HEK293 (cell line): ENCODE results near the gene ARHGAP8.

Experiments used
- SETDB1 ChIP-seq: IDR thresholded peaks from one replicate; pipeline ENCODE4 v1.6.1; 2017; ENCODE audit warnings: mild to moderate bottlenecking, low read length, moderate library complexity, mixed read lengths; ENCODE audit not compliant: insufficient read length
- TCF7L2 ChIP-seq: IDR thresholded peaks from 2 replicates; pipeline ENCODE4 v1.6.1; 2011; ENCODE audit warnings: low read depth, mild to moderate bottlenecking, inconsistent platforms, low read length, moderate library complexity, borderline replicate concordance
- ZFP41 ChIP-seq: fragments of 450-650 bp; formaldehyde crosslinking; IDR thresholded peaks from 2 replicates; pipeline ENCODE4 v1.5.1; 2016; ENCODE audit warnings: missing biosample characterization, missing genetic modification characterization, borderline replicate concordance
- ZNF48 ChIP-seq: fragments of 450-650 bp; formaldehyde crosslinking; IDR thresholded peaks from 2 replicates; pipeline ENCODE4 v1.5.1; 2016; ENCODE audit warnings: missing biosample characterization, missing genetic modification characterization
- TF ChIP-seq, protein P1 (sequence below): fragments of 450-650 bp; formaldehyde crosslinking; IDR thresholded peaks from 2 replicates; pipeline ENCODE4 v1.5.1; 2016; ENCODE audit warnings: missing biosample characterization, missing genetic modification characterization

DNA sequence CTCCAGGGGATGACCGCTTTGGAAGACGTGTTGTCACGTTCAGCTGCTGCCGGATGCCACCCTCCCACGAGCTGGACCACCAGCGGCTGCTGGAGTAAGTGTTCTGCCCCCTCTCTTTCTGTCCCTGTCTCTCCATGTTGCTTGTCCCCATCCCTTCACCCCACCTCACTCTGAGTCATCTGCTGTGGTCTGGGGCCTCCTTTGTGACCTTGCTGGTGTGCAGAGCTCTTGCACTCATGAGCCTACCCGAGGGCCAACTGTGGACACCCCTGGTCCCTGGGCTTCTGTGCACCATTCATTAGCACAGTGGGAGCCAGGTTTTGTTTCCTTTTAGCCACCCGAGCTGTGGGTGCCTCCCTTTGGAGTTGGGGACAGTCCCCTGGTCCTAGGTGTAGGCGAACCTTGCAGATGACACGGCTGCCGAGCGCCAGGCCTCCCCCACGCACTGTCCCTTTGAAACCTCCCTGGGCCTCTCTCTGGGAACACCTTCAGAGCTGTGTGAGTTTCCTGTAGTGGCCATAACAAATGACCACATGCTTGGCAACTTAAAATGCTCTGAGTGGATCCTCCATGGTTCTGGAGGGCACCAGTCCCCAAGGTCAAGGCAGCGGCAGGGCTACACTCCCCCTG lies 49.8 kb downstream of the ARHGAP8 start:
- TF ChIP-seq ZNF48 (tag by site-specific recombination) (no peak), SETDB1 (no peak), TCF7L2 (no peak), ZFP41 (no peak)
- TF ChIP-seq, protein P1, sequence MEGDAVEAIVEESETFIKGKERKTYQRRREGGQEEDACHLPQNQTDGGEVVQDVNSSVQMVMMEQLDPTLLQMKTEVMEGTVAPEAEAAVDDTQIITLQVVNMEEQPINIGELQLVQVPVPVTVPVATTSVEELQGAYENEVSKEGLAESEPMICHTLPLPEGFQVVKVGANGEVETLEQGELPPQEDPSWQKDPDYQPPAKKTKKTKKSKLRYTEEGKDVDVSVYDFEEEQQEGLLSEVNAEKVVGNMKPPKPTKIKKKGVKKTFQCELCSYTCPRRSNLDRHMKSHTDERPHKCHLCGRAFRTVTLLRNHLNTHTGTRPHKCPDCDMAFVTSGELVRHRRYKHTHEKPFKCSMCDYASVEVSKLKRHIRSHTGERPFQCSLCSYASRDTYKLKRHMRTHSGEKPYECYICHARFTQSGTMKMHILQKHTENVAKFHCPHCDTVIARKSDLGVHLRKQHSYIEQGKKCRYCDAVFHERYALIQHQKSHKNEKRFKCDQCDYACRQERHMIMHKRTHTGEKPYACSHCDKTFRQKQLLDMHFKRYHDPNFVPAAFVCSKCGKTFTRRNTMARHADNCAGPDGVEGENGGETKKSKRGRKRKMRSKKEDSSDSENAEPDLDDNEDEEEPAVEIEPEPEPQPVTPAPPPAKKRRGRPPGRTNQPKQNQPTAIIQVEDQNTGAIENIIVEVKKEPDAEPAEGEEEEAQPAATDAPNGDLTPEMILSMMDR (tag by site-specific recombination) = no peak
